H9 (cell line): ENCODE measurements around the gene NHERF1. TPM values are rescaled to one million over a fixed set of nuclear protein-coding genes. Genes with fewer than 3 reads are reported as not detected.

Experiments
- DNase-seq: peaks from one replicate; pipeline ENCODE4 v3.0.0-alpha.2; 2017
- H2AFZ ChIP-seq: one replicate; pipeline ENCODE4 v1.6.1; 2013; ENCODE audit warnings: mild to moderate bottlenecking, low read length, control low read depth, moderate library complexity
- H2AK5ac ChIP-seq: 2 replicates; pipeline ENCODE4 v1.6.1; 2013; ENCODE audit warnings: low read length, control low read depth, mixed read lengths; ENCODE audit not compliant: insufficient read length
- H2BK120ac ChIP-seq: one replicate; pipeline ENCODE4 v1.6.1; 2013; ENCODE audit warnings: low read depth, mild to moderate bottlenecking, low read length, control low read depth, inconsistent platforms; ENCODE audit not compliant: poor library complexity, severe bottlenecking
- H2BK12ac ChIP-seq: 2 replicates; pipeline ENCODE4 v1.6.1; 2013; ENCODE audit warnings: low read length, control low read depth, mixed read lengths, low read depth; ENCODE audit not compliant: insufficient read length
- H2BK15ac ChIP-seq: 2 replicates; pipeline ENCODE4 v1.6.1; 2013; ENCODE audit warnings: low read depth, low read length, control low read depth
- H2BK20ac ChIP-seq: one replicate; pipeline ENCODE4 v1.6.1; 2013; ENCODE audit warnings: low read depth, mild to moderate bottlenecking, low read length, control low read depth, inconsistent platforms; ENCODE audit not compliant: poor library complexity, severe bottlenecking
- H2BK5ac ChIP-seq: 2 replicates; pipeline ENCODE4 v1.6.1; 2013; ENCODE audit warnings: low read length, control low read depth, mixed read lengths; ENCODE audit not compliant: insufficient read length
- H3K14ac ChIP-seq: 2 replicates; pipeline ENCODE4 v1.6.1; 2013; ENCODE audit warnings: low read length, control low read depth; ENCODE audit not compliant: insufficient read depth
- H3K18ac ChIP-seq: 2 replicates; pipeline ENCODE4 v1.6.1; 2013; ENCODE audit warnings: low read depth, mild to moderate bottlenecking, mixed read lengths, low read length, control low read depth; ENCODE audit not compliant: insufficient read length
- H3K23ac ChIP-seq: 2 replicates; pipeline ENCODE4 v1.6.1; 2013; ENCODE audit warnings: low read length, control low read depth, mixed read lengths, low read depth; ENCODE audit not compliant: insufficient read length
- H3K23me2 ChIP-seq: 2 replicates; pipeline ENCODE4 v1.6.1; 2013; ENCODE audit warnings: low read depth, mild to moderate bottlenecking, mixed read lengths, low read length, control low read depth; ENCODE audit not compliant: insufficient read length, poor library complexity, severe bottlenecking
- H3K27ac ChIP-seq: 2 replicates; pipeline ENCODE4 v1.5.1; 2013; ENCODE audit warnings: low read length, control low read depth, mixed read lengths, low read depth; ENCODE audit not compliant: insufficient read length
- H3K27me3 ChIP-seq: 2 replicates; pipeline ENCODE4 v1.6.1; 2013; ENCODE audit warnings: low read length, control low read depth, inconsistent platforms; ENCODE audit not compliant: insufficient read depth
- H3K4ac ChIP-seq: 2 replicates; pipeline ENCODE4 v1.6.1; 2013; ENCODE audit warnings: low read depth, mild to moderate bottlenecking, control low read depth, inconsistent platforms, low read length, moderate library complexity
- H3K4me1 ChIP-seq: 2 replicates; pipeline ENCODE4 v1.6.1; 2013; ENCODE audit warnings: low read length, control low read depth, inconsistent platforms; ENCODE audit not compliant: insufficient read depth
- H3K4me2 ChIP-seq: 2 replicates; pipeline ENCODE4 v1.6.1; 2013; ENCODE audit warnings: low read length, control low read depth, mixed read lengths; ENCODE audit not compliant: insufficient read length, insufficient read depth
- H3K56ac ChIP-seq: 2 replicates; pipeline ENCODE4 v1.6.1; 2013; ENCODE audit warnings: low read depth, mild to moderate bottlenecking, mixed read lengths, low read length, control low read depth; ENCODE audit not compliant: insufficient read length
- H3K79me1 ChIP-seq: 2 replicates; pipeline ENCODE4 v1.6.1; 2013; ENCODE audit warnings: low read depth, mild to moderate bottlenecking, moderate library complexity, low read length, control low read depth, inconsistent platforms; ENCODE audit not compliant: insufficient read depth, poor library complexity, severe bottlenecking
- H3K79me2 ChIP-seq: 2 replicates; pipeline ENCODE4 v1.6.1; 2013; ENCODE audit warnings: low read length, control low read depth, inconsistent platforms; ENCODE audit not compliant: insufficient read depth
- H3K9ac ChIP-seq: 2 replicates; pipeline ENCODE4 v1.6.1; 2013; ENCODE audit warnings: low read length, control low read depth, mixed read lengths; ENCODE audit not compliant: insufficient read length; ENCODE audit errors: extremely low read depth
- H3K9me3 ChIP-seq: one replicate; pipeline ENCODE4 v1.6.1; 2013; ENCODE audit warnings: low read depth, low read length, inconsistent platforms; ENCODE audit not compliant: control insufficient read depth
- H3T11ph ChIP-seq: one replicate; pipeline ENCODE4 v1.6.1; 2013; ENCODE audit warnings: mild to moderate bottlenecking, low read length, control low read depth, inconsistent platforms
- H4K20me1 ChIP-seq: one replicate; pipeline ENCODE4 v1.6.1; 2013; ENCODE audit not compliant: control insufficient read depth, insufficient read length, insufficient read depth
- H4K5ac ChIP-seq: 2 replicates; pipeline ENCODE4 v1.6.1; 2013; ENCODE audit warnings: low read depth, mild to moderate bottlenecking, mixed read lengths, low read length, control low read depth; ENCODE audit not compliant: insufficient read length
- H4K8ac ChIP-seq: replicated peaks from 2 replicates; pipeline ENCODE4 v1.6.1; 2013; ENCODE audit warnings: low read length, control low read depth, mixed read lengths, low read depth; ENCODE audit not compliant: insufficient read length
- H4K91ac ChIP-seq: 2 replicates; pipeline ENCODE4 v1.6.1; 2013; ENCODE audit warnings: low read depth, mild to moderate bottlenecking, moderate library complexity, mixed read lengths, low read length, control low read depth; ENCODE audit not compliant: insufficient read length
- H3K27ac Mint-ChIP-seq, 3 experiments: 2 replicates in 2 of 3; 3 replicates in 1 of 3; pipeline ENCODE4 v1.8.0; 2020 to 2021; ENCODE audit warnings: mixed read lengths in 3 of 3, mild to moderate bottlenecking in 1 of 3, moderate library complexity in 1 of 3
- H3K27me3 Mint-ChIP-seq: 2 replicates; pipeline ENCODE4 v1.8.0; 2021; ENCODE audit warnings: low read depth, mild to moderate bottlenecking, moderate library complexity, mixed read lengths
- H3K36me3 Mint-ChIP-seq, 3 experiments: 2 replicates in 2 of 3; 3 replicates in 1 of 3; pipeline ENCODE4 v1.8.0; 2020 to 2021; ENCODE audit warnings: low read depth in 3 of 3, mixed read lengths in 3 of 3; ENCODE audit not compliant: insufficient read depth in 1 of 3
- H3K4me1 Mint-ChIP-seq, 2 experiments: 2 replicates each; pipeline ENCODE4 v1.8.0; 2020; ENCODE audit warnings: mixed read lengths in 2 of 2
- H3K4me3 Mint-ChIP-seq, 2 experiments: 2 replicates in 1 of 2; 3 replicates in 1 of 2; pipeline ENCODE4 v1.8.0; 2020 to 2021; ENCODE audit warnings: mild to moderate bottlenecking in 2 of 2, mixed read lengths in 2 of 2, moderate library complexity in 1 of 2
- H3K9me3 Mint-ChIP-seq, 2 experiments: 2 replicates in 1 of 2; 3 replicates in 1 of 2; pipeline ENCODE4 v1.8.0; 2020; ENCODE audit warnings: mild to moderate bottlenecking in 2 of 2, mixed read lengths in 2 of 2, moderate library complexity in 1 of 2
- CTCF ChIP-seq: fragments of 200-600 bp; sonication (generic); conservative IDR thresholded peaks from 3 replicates; pipeline ENCODE4 v1.8.0; 2021; ENCODE audit warnings: antibody characterized with exemption, mild to moderate bottlenecking
- WGBS: extraction: QIAGEN DNeasy Blood & Tissue Kit; methylation state at CpG from one replicate; pipeline ENCODE4 v1.1.7; 2013; ENCODE audit warnings: missing lambda C conversion rate, low lambda C conversion rate, mixed read lengths; ENCODE audit not compliant: insufficient read length; ENCODE audit errors: extremely low coverage; 5-methylcytosine and 5-hydroxymethylcytosine counted together
- total RNA-seq: library from RNA; stranded (reverse); gene quantifications from 2 replicates; pipeline ENCODE4 v1.2.1, GENCODE V29; 2021

Gene NHERF1
- total RNA-seq, 1 experiment from 2014 or later: 74.4 TPM

GRCh38 chr17:74770498-74771318, 22.3 kb downstream of the NHERF1 start:
- no peaks in the 10 kb centered on the region for H3K9me3 ChIP-seq
- H3K4me3 Mint-ChIP-seq: no peak overlapping the region; a peak in 1 of 5 replicates
- peak; percentile 88 for DNase-seq
- TF ChIP-seq CTCF: peak; percentile 90
- no peak overlapping the region for H2AK5ac ChIP-seq
- H3K79me2 ChIP-seq: no peaks in the 10 kb centered on the region
- H3K4me1 Mint-ChIP-seq: peaks cover 9 to 23% of the 10 kb centered on the region in 2 experiments
- no peak overlapping the region for H2BK5ac ChIP-seq
- H3K4me1 ChIP-seq: no peaks in the 10 kb centered on the region
- H3K56ac ChIP-seq: no peak overlapping the region
- no peak overlapping the region for H3T11ph ChIP-seq
- no peak overlapping the region for H4K8ac ChIP-seq
- H2BK120ac ChIP-seq: no peak overlapping the region
- no peak overlapping the region; the same call in 1 of the 2 replicates for H3K14ac ChIP-seq
- no peak overlapping the region for H3K4ac ChIP-seq
- no peaks in the 10 kb centered on the region for H3K79me1 ChIP-seq
- H3K9ac ChIP-seq: no peak overlapping the region
- H3K27me3 ChIP-seq: no peaks in the 10 kb centered on the region
- H2BK12ac ChIP-seq: no peak overlapping the region
- H4K91ac ChIP-seq: no peak overlapping the region
- H3K4me2 ChIP-seq: no peak overlapping the region
- no peak overlapping the region for H3K23ac ChIP-seq
- no peak overlapping the region for H4K5ac ChIP-seq
- no peak overlapping the region for H3K18ac ChIP-seq
- 0 out of 7 replicates have a peak overlapping the region, but pooled peaks of 2 of the 3 experiments have one; percentile 24 to 83 for H3K27ac Mint-ChIP-seq
- no peaks in the 10 kb centered on the region for H3K27me3 Mint-ChIP-seq
- H3K27ac ChIP-seq: no peak overlapping the region
- H2BK20ac ChIP-seq: no peak overlapping the region
- H3K9me3 Mint-ChIP-seq: no peaks in the 10 kb centered on the region
- no peak overlapping the region for H2BK15ac ChIP-seq
- H3K23me2 ChIP-seq: peaks cover 4% of the 10 kb centered on the region
- H4K20me1 ChIP-seq: no peaks in the 10 kb centered on the region
- H2AFZ ChIP-seq: no peak overlapping the region
- H3K36me3 Mint-ChIP-seq: peaks cover 31 to 66% (median 59%) of the 10 kb centered on the region in 3 experiments; a peak in 6 of 7 replicates
- no CpG with 5 or more reads among the region's 16 CpGs for WGBS
